ENCODE results near the gene CREG2. TPM values are rescaled to one million over a fixed set of nuclear protein-coding genes. Genes with fewer than 3 reads are reported as not detected.

CREG2 gene
- total RNA-seq, 1 donor from 2014 or later, result 23.6 TPM

GRCh38 chr2:101351207-101351606 lies 36.1 kb downstream of the CREG2 start:
- H3K9me3 Mint-ChIP-seq (ENCODE audit: unreplicated experiment), result no peaks in the 10 kb centered on the region
- DNase-seq (ENCODE audit: low spot score), result no peak
- H3K4me1 Mint-ChIP-seq (ENCODE audit: unreplicated experiment), result peaks cover 11% of the 10 kb centered on the region
- no peak for TF ChIP-seq CTCF (IDR thresholded peaks at IDR 0.05; ENCODE audit: unreplicated experiment)
- no peak overlapping the region for H3K27ac Mint-ChIP-seq (ENCODE audit: unreplicated experiment)
- H3K4me3 Mint-ChIP-seq (ENCODE audit: unreplicated experiment), result no peak overlapping the region
- peaks cover 2% of the 10 kb centered on the region for H3K27me3 Mint-ChIP-seq (ENCODE audit: unreplicated experiment)
- no peaks in the 10 kb centered on the region for H3K36me3 Mint-ChIP-seq (ENCODE audit: low read depth, unreplicated experiment)

- no peak overlapping the region for H3K4me3 Mint-ChIP-seq (ENCODE audit: unreplicated experiment)
- DNase-seq (ENCODE audit: low spot score), result peak; percentile 22
- peaks cover 2% of the 10 kb centered on the region for H3K27me3 Mint-ChIP-seq (ENCODE audit: unreplicated experiment)
- H3K9me3 Mint-ChIP-seq (ENCODE audit: unreplicated experiment), result no peaks in the 10 kb centered on the region
- no peak overlapping the region for H3K27ac Mint-ChIP-seq (ENCODE audit: unreplicated experiment)
- peaks cover 11% of the 10 kb centered on the region for H3K4me1 Mint-ChIP-seq (ENCODE audit: unreplicated experiment)
- TF ChIP-seq CTCF (IDR thresholded peaks at IDR 0.05; ENCODE audit: unreplicated experiment), result peak; percentile 11
- H3K36me3 Mint-ChIP-seq (ENCODE audit: low read depth, unreplicated experiment), result no peaks in the 10 kb centered on the region
Measured at GRCh38 chr2:101349893-101350662, 37.2 kb downstream of the CREG2 start.

GRCh38 chr2:101348883-101349282 lies 38.4 kb downstream of the CREG2 start:
- Mint-ChIP-seq H3K9me3 (ENCODE audit: unreplicated experiment) (no peaks in the 10 kb centered on the region), H3K36me3 (ENCODE audit: low read depth, unreplicated experiment) (no peaks in the 10 kb centered on the region), H3K4me1 (ENCODE audit: unreplicated experiment) (peaks cover 5% of the 10 kb centered on the region), H3K27me3 (ENCODE audit: unreplicated experiment) (peaks cover 5% of the 10 kb centered on the region), H3K4me3 (ENCODE audit: unreplicated experiment) (no peak overlapping the region), H3K27ac (ENCODE audit: unreplicated experiment) (no peak overlapping the region)
- no peak for DNase-seq (ENCODE audit: low spot score)
- TF ChIP-seq CTCF (IDR thresholded peaks at IDR 0.05; ENCODE audit: unreplicated experiment), result no peak

- no peak for DNase-seq (ENCODE audit: low spot score)
- Mint-ChIP-seq H3K27me3 (ENCODE audit: unreplicated experiment) (peaks cover 3% of the 10 kb centered on the region), H3K4me3 (ENCODE audit: unreplicated experiment) (no peak overlapping the region), H3K9me3 (ENCODE audit: unreplicated experiment) (no peaks in the 10 kb centered on the region), H3K36me3 (ENCODE audit: low read depth, unreplicated experiment) (no peaks in the 10 kb centered on the region), H3K4me1 (ENCODE audit: unreplicated experiment) (peaks cover 13% of the 10 kb centered on the region), H3K27ac (ENCODE audit: unreplicated experiment) (no peak overlapping the region)
- TF ChIP-seq CTCF (IDR thresholded peaks at IDR 0.05; ENCODE audit: unreplicated experiment), result no peak
Measured at GRCh38 chr2:101346909-101347308, 40.4 kb downstream of the CREG2 start.

- H3K9me3 Mint-ChIP-seq (ENCODE audit: unreplicated experiment), result no peaks in the 10 kb centered on the region
- peaks cover 22% of the 10 kb centered on the region for H3K4me1 Mint-ChIP-seq (ENCODE audit: unreplicated experiment)
- H3K27ac Mint-ChIP-seq (ENCODE audit: unreplicated experiment), result no peak overlapping the region
- no peak for TF ChIP-seq CTCF (IDR thresholded peaks at IDR 0.05; ENCODE audit: unreplicated experiment)
- H3K27me3 Mint-ChIP-seq (ENCODE audit: unreplicated experiment), result peaks cover 3% of the 10 kb centered on the region
- no peak overlapping the region for H3K4me3 Mint-ChIP-seq (ENCODE audit: unreplicated experiment)
- no peaks in the 10 kb centered on the region for H3K36me3 Mint-ChIP-seq (ENCODE audit: low read depth, unreplicated experiment)
- DNase-seq (ENCODE audit: low spot score), result no peak
Measured at GRCh38 chr2:101344137-101344536, 43.2 kb downstream of the CREG2 start.
